WTC11 (cell line): ENCODE measurements around the gene PPP1R27.

Source experiments
- ATF1 ChIP-seq: sonication (generic); formaldehyde crosslinking; IDR thresholded peaks from 2 replicates; pipeline ENCODE4 v1.8.1; 2023; ENCODE audit warnings: mild to moderate bottlenecking, moderate library complexity, missing genetic modification reagents
- CTCF ChIP-seq: fragments of 200-600 bp; IDR thresholded peaks from 2 replicates; pipeline ENCODE4 v1.8.0; 2022; ENCODE audit warnings: antibody characterized with exemption
- E2F1 ChIP-seq: sonication (generic); formaldehyde crosslinking; IDR thresholded peaks from 2 replicates; pipeline ENCODE4 v1.8.0; 2022; ENCODE audit warnings: mild to moderate bottlenecking, missing genetic modification reagents
- ERG ChIP-seq: fragments of 250-450 bp; sonication (Bioruptor Pico); IDR thresholded peaks from 2 replicates; pipeline ENCODE4 v1.8.0; 2021; ENCODE audit warnings: mild to moderate bottlenecking
- FOXP1 ChIP-seq: sonication (generic); formaldehyde crosslinking; IDR thresholded peaks from 2 replicates; pipeline ENCODE4 v1.8.0; 2022; ENCODE audit warnings: missing genetic modification reagents, mild to moderate bottlenecking, moderate library complexity, borderline replicate concordance
- JUN ChIP-seq: sonication (generic); formaldehyde crosslinking; IDR thresholded peaks from 2 replicates; pipeline ENCODE4 v1.8.0; 2023; ENCODE audit warnings: mild to moderate bottlenecking, missing genetic modification reagents
- NFE2L1 ChIP-seq: sonication (generic); formaldehyde crosslinking; IDR thresholded peaks from 2 replicates; pipeline ENCODE4 v1.8.1; 2023; ENCODE audit warnings: missing genetic modification reagents
- SP1 ChIP-seq: sonication (generic); formaldehyde crosslinking; conservative IDR thresholded peaks from 2 replicates; pipeline ENCODE4 v1.8.1; 2022; ENCODE audit warnings: missing genetic modification reagents
- TP53 ChIP-seq: sonication (generic); formaldehyde crosslinking; IDR thresholded peaks from 2 replicates; pipeline ENCODE4 v1.8.1; 2023; ENCODE audit warnings: mild to moderate bottlenecking, missing genetic modification reagents
- USF2 ChIP-seq: sonication (generic); formaldehyde crosslinking; IDR thresholded peaks from 2 replicates; pipeline ENCODE4 v1.8.1; 2023; ENCODE audit warnings: mild to moderate bottlenecking, missing genetic modification reagents, moderate library complexity
- ZSCAN18 ChIP-seq: fragments of 250-450 bp; sonication (Bioruptor Pico); IDR thresholded peaks from 2 replicates; pipeline ENCODE4 v2.1.2; 2022; ENCODE audit warnings: mild to moderate bottlenecking, moderate library complexity

- TF ChIP-seq FOXP1 (CRISPR knock-in tag), result no peak
- no peak for TF ChIP-seq ATF1 (CRISPR knock-in tag)
- TF ChIP-seq CTCF, result no peak
- no peak for TF ChIP-seq TP53 (CRISPR knock-in tag)
- TF ChIP-seq ZSCAN18 (CRISPR knock-in tag), result no peak
- TF ChIP-seq ERG (CRISPR knock-in tag), result no peak
- TF ChIP-seq NFE2L1 (CRISPR knock-in tag), result no peak
- TF ChIP-seq JUN, result no peak
- TF ChIP-seq SP1, result no peak
- no peak for TF ChIP-seq USF2 (CRISPR knock-in tag)
- TF ChIP-seq E2F1, result no peak
Measured at GRCh38 chr17:81854974-81855774, 20.3 kb upstream of the PPP1R27 start.
